ENCODE results near the gene TEKT5. TPM values are rescaled to one million over a fixed set of nuclear protein-coding genes. Genes with fewer than 3 reads are reported as not detected.

Gene TEKT5
- total and polyA plus RNA-seq, 9 of the 15 experiments (the other 6 are each of a cell fraction or from before 2014, with no cell fraction given), result 0.10 to 0.19 TPM; not detected in 7

DNA sequence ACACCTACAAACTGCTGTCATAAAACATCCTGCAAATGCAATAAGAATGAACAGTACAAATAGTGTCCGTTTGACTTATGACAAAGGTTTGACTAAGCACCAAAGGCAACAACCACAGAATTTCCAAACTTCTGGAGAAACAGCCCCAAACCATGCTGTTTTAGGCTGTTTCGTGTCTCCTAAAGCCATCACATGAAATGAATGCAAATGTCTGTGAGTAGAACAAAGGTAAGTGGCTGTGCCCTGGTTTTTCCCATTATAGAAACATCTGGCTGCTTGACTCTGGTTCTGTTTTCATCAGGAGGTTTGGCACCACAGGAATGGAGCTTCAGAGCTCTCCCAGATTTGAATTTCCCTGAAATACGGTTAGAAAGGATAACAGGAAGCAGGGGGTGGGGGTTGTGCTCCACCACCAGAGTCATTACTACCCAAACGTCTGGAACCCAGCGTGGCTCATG, 109.7 kb downstream of the TEKT5 start (continued):
- TF ChIP-seq ZNF75A (CRISPR knock-in tag; IDR thresholded peaks at IDR 0.05) (no peak), NRF1 (conservative IDR thresholded peaks at IDR 0.05 in 1 of 2, IDR thresholded peaks at IDR 0.05 in 1 of 2) (no peak), RBM34 (IDR thresholded peaks at IDR 0.05; ENCODE audit: borderline replicate concordance, insufficient read depth, low read length) (no peak), RBM22 (IDR thresholded peaks at IDR 0.05; ENCODE audit: low read depth, low read length, poor library complexity, severe bottlenecking) (no peak), TRIM24 (IDR thresholded peaks at IDR 0.05) (no peak)
- TF ChIP-seq, protein P1, sequence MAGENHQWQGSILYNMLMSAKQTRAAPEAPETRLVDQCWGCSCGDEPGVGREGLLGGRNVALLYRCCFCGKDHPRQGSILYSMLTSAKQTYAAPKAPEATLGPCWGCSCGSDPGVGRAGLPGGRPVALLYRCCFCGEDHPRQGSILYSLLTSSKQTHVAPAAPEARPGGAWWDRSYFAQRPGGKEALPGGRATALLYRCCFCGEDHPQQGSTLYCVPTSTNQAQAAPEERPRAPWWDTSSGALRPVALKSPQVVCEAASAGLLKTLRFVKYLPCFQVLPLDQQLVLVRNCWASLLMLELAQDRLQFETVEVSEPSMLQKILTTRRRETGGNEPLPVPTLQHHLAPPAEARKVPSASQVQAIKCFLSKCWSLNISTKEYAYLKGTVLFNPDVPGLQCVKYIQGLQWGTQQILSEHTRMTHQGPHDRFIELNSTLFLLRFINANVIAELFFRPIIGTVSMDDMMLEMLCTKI (IDR thresholded peaks at IDR 0.05; ENCODE audit: partially characterized antibody), result no peak

DNA sequence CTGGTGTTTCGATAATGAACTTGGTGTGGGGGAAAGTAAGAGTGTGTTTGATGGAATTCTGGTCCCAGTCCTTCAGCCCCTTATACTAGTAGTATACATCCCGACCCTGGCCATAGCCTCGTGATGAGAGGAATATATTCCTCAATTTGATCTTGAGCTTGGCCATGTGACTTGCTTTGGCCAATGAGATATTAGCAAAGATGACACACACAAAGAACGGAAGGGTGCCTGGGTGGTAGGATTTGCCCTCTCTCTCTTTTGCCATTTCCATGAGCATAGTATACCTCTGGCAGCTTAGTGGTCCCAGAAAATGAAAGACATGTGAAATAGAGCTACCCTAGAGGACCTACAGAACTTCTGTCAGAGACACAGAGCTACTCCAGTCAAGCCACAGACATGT, 111.5 kb downstream of the TEKT5 start:
- H3K27me3 ChIP-seq (ENCODE audit: control insufficient read depth in 2 of 2, insufficient read depth in 2 of 2, low read length in 2 of 2), result peaks cover 35 to 71% of the 10 kb centered on the region in 2 experiments
- TF ChIP-seq, protein P2, sequence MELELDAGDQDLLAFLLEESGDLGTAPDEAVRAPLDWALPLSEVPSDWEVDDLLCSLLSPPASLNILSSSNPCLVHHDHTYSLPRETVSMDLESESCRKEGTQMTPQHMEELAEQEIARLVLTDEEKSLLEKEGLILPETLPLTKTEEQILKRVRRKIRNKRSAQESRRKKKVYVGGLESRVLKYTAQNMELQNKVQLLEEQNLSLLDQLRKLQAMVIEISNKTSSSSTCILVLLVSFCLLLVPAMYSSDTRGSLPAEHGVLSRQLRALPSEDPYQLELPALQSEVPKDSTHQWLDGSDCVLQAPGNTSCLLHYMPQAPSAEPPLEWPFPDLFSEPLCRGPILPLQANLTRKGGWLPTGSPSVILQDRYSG (tag; conservative IDR thresholded peaks at IDR 0.05; ENCODE audit: low read depth), result no peak
- TF ChIP-seq, protein P3, sequence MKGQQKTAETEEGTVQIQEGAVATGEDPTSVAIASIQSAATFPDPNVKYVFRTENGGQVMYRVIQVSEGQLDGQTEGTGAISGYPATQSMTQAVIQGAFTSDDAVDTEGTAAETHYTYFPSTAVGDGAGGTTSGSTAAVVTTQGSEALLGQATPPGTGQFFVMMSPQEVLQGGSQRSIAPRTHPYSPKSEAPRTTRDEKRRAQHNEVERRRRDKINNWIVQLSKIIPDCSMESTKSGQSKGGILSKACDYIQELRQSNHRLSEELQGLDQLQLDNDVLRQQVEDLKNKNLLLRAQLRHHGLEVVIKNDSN (CRISPR knock-in tag; IDR thresholded peaks at IDR 0.05), result peak; percentile 85
- TF ChIP-seq, protein P4, sequence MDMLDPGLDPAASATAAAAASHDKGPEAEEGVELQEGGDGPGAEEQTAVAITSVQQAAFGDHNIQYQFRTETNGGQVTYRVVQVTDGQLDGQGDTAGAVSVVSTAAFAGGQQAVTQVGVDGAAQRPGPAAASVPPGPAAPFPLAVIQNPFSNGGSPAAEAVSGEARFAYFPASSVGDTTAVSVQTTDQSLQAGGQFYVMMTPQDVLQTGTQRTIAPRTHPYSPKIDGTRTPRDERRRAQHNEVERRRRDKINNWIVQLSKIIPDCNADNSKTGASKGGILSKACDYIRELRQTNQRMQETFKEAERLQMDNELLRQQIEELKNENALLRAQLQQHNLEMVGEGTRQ (CRISPR knock-in tag; IDR thresholded peaks at IDR 0.05), result peak; percentile 78
- TF ChIP-seq NFYB (IDR thresholded peaks at IDR 0.05; ENCODE audit: extremely low read depth, insufficient read length), result peak; percentile 7
- TF ChIP-seq, protein P5, sequence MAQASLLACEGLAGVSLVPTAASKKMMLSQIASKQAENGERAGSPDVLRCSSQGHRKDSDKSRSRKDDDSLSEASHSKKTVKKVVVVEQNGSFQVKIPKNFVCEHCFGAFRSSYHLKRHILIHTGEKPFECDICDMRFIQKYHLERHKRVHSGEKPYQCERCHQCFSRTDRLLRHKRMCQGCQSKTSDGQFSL (CRISPR knock-in tag; IDR thresholded peaks at IDR 0.05), result no peak
- TF ChIP-seq, protein P5 (tag; IDR thresholded peaks at IDR 0.05), result no peak
- peak; percentile 69 for TF ChIP-seq RAD51 (IDR thresholded peaks at IDR 0.05; ENCODE audit: borderline replicate concordance, low read depth)

More for the DNA sequence above, 111.5 kb downstream of the TEKT5 start:
- peaks cover 4% of the 10 kb centered on the region; the same call in 1 of the 2 replicates for H4K20me1 ChIP-seq (replicated peaks; ENCODE audit: control insufficient read depth, insufficient read depth, low read length)
- no peak for ATAC-seq
- no peaks in the 10 kb centered on the region for H3K79me2 ChIP-seq (ENCODE audit: control insufficient read depth, insufficient read depth, low read length)
- no peak overlapping the region for H3K9ac ChIP-seq (ENCODE audit: insufficient read depth in 1 of 2, low read depth in 2 of 2, low read length in 2 of 2)
- no peak for DNase-seq (ENCODE audit: extremely low read depth in 1 of 4, low spot score in 3 of 4)
- no peak for FAIRE-seq
- H3K9me3 ChIP-seq (replicated peaks; ENCODE audit: control insufficient read depth, insufficient read depth, low read depth, low read length), result no peaks in the 10 kb centered on the region
- BruUV-seq (replicated peaks), result no TSS peak
- in situ Hi-C loops (cut with MboI) (no loop called here), intact Hi-C loops (cut with micrococcal nuclease) (no loop called here)
- ChIA-PET POLR2A (interaction anchor here (0.7 kb wide), 1 partner anchor 177 kb away, joined by 3 read pairs; no protein-coding TSS in a partner anchor), CTCF (ENCODE audit: low intra/inter-chr PET ratio) (no interaction called here)
- no peak overlapping the region for H3K4me2 ChIP-seq (ENCODE audit: insufficient read depth, low read length)
- WGBS (ENCODE audit: insufficient coverage, low coverage, missing lambda C conversion rate), result 0% methylated on average over 4 of the region's 4 CpGs
- peaks cover 2% of the 10 kb centered on the region for H3K9me1 ChIP-seq (ENCODE audit: control insufficient read depth, insufficient read depth, low read length)
- H3K4me1 ChIP-seq (replicated peaks in 1 of 2; ENCODE audit: control insufficient read depth in 2 of 2, insufficient read depth in 2 of 2, low read length in 2 of 2), result peaks cover 0 to 15% of the 10 kb centered on the region in 2 experiments; a peak in 4 of 5 replicates
- no peak overlapping the region for H3K27ac ChIP-seq (ENCODE audit: extremely low read depth, low read depth, low read length)
- no peaks in the 10 kb centered on the region for H3K36me3 ChIP-seq (ENCODE audit: control insufficient read depth, insufficient read depth, low read length)
- no peak overlapping the region for H3K4me3 ChIP-seq
- no peak overlapping the region for H2AFZ ChIP-seq (ENCODE audit: low read depth, low read length)
